Measurements from ENCODE around the gene EFNA2.

GRCh38 chr19:1293782-1294604, 8.3 kb downstream of the EFNA2 start:
- TF ChIP-seq CTCF (IDR thresholded peaks at IDR 0.05) (no peak), POLR2A (IDR thresholded peaks at IDR 0.05) (no peak)
